DND-41 (cell line): ENCODE results near the gene NRXN3.

Experiments used
- ATAC-seq: fragments of 200-7000 bp; cut with Tn5 transposase; 3 replicates; pipeline ENCODE4 v1.9.1; 2021; ENCODE audit warnings: low read depth; ENCODE audit not compliant: insufficient read depth
- DNase-seq: peaks from one replicate; pipeline ENCODE4 v3.0.0-alpha.2; 2020
- H2AFZ ChIP-seq: 2 replicates; pipeline ENCODE4 v1.6.0; 2012; ENCODE audit warnings: low read depth, low read length
- H3K27ac ChIP-seq: 2 replicates; pipeline ENCODE4 v1.5.1; 2012; ENCODE audit warnings: low read length, inconsistent platforms
- H3K27me3 ChIP-seq: fragments of 200-600 bp; sonication (generic); 2 replicates; pipeline ENCODE4 v1.6.0; 2012; ENCODE audit warnings: low read length, mild to moderate bottlenecking, inconsistent platforms; ENCODE audit not compliant: insufficient read depth, poor library complexity
- H3K36me3 ChIP-seq: 2 replicates; pipeline ENCODE4 v1.5.1; 2012; ENCODE audit warnings: low read length, inconsistent platforms; ENCODE audit not compliant: insufficient read depth
- H3K4me1 ChIP-seq: 2 replicates; pipeline ENCODE4 v1.5.1; 2012; ENCODE audit warnings: mild to moderate bottlenecking, low read length; ENCODE audit not compliant: insufficient read depth
- H3K4me2 ChIP-seq: 2 replicates; pipeline ENCODE4 v1.6.0; 2012; ENCODE audit warnings: mild to moderate bottlenecking, moderate library complexity, low read length, inconsistent platforms; ENCODE audit not compliant: insufficient read depth
- H3K4me3 ChIP-seq, 2 experiments: fragments of 200-600 bp in 1 of 2; shearing (Covaris generic) in 1 of 2; 2 replicates each; pipeline ENCODE4 v1.5.1; 2012 to 2016; ENCODE audit warnings: inconsistent platforms in 2 of 2, low read length in 2 of 2, mild to moderate bottlenecking in 2 of 2, low read depth in 1 of 2, moderate library complexity in 1 of 2
- H3K79me2 ChIP-seq: 2 replicates; pipeline ENCODE4 v1.6.0; 2012; ENCODE audit warnings: low read length, inconsistent platforms; ENCODE audit not compliant: insufficient read depth
- H3K9ac ChIP-seq: 2 replicates; pipeline ENCODE4 v1.6.0; 2012; ENCODE audit warnings: low read depth, mild to moderate bottlenecking, inconsistent platforms, low read length, moderate library complexity
- H3K9me3 ChIP-seq: 2 replicates; pipeline ENCODE4 v1.5.1; 2012; ENCODE audit warnings: low read length, moderate library complexity, mild to moderate bottlenecking, inconsistent platforms; ENCODE audit not compliant: insufficient read depth, severe bottlenecking
- H4K20me1 ChIP-seq: 2 replicates; pipeline ENCODE4 v1.6.0; 2012; ENCODE audit warnings: low read length; ENCODE audit not compliant: insufficient read depth
- EZH2 ChIP-seq: IDR thresholded peaks from 3 replicates; pipeline ENCODE4 v1.6.1; 2012; ENCODE audit warnings: borderline replicate concordance, low read depth, mild to moderate bottlenecking, moderate library complexity, low read length, inconsistent platforms; ENCODE audit not compliant: severe bottlenecking
- TF ChIP-seq, protein P1 (sequence below): IDR thresholded peaks from 2 replicates; pipeline ENCODE4 v1.5.1; 2012; ENCODE audit warnings: borderline replicate concordance, low read length, moderate library complexity, mild to moderate bottlenecking; ENCODE audit not compliant: poor library complexity, severe bottlenecking; ENCODE audit errors: extremely low read depth

NRXN3 gene

DNA sequence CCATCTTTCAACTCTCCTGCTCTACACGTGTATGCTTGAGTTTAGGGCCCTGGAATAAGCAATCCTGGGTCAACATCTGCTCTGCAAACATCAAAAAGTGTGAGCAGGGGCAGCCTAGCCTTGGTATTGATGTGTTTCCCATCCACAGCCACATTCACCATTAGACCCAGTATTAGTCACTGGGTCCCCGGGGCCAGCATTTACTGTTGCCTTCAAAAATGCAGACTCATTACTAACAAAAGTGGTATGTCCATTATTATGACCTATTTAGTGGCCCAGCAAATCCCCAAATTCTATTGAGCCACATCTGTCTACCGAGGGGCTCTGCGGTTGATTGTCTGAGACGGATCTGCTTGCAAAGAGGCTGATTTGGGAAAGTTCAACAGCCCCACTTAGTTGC, 1379.3 kb downstream of the NRXN3 start:
- Histone ChIP-seq H3K27ac (no peak overlapping the region), H4K20me1 (no peaks in the 10 kb centered on the region), H3K9me3 (no peaks in the 10 kb centered on the region), H3K9ac (no peak overlapping the region), H3K36me3 (no peaks in the 10 kb centered on the region), H3K4me2 (no peak overlapping the region), H3K27me3 (no peaks in the 10 kb centered on the region), H3K4me3 (no peak overlapping the region), H3K79me2 (no peaks in the 10 kb centered on the region), H2AFZ (no peak overlapping the region), H3K4me1 (no peaks in the 10 kb centered on the region)
- no peak for DNase-seq
- ATAC-seq = no peak
- TF ChIP-seq, protein P1, sequence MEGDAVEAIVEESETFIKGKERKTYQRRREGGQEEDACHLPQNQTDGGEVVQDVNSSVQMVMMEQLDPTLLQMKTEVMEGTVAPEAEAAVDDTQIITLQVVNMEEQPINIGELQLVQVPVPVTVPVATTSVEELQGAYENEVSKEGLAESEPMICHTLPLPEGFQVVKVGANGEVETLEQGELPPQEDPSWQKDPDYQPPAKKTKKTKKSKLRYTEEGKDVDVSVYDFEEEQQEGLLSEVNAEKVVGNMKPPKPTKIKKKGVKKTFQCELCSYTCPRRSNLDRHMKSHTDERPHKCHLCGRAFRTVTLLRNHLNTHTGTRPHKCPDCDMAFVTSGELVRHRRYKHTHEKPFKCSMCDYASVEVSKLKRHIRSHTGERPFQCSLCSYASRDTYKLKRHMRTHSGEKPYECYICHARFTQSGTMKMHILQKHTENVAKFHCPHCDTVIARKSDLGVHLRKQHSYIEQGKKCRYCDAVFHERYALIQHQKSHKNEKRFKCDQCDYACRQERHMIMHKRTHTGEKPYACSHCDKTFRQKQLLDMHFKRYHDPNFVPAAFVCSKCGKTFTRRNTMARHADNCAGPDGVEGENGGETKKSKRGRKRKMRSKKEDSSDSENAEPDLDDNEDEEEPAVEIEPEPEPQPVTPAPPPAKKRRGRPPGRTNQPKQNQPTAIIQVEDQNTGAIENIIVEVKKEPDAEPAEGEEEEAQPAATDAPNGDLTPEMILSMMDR = no peak
- TF ChIP-seq EZH2 = no peak

- DNase-seq (no peak), ATAC-seq (no peak)
- no peaks in the 10 kb centered on the region for H3K9me3 ChIP-seq
- H3K27ac ChIP-seq = no peak overlapping the region
- no peak for TF ChIP-seq EZH2
- TF ChIP-seq, protein P1 = no peak
- no peaks in the 10 kb centered on the region for H3K36me3 ChIP-seq
- H3K79me2 ChIP-seq = no peaks in the 10 kb centered on the region
- no peak overlapping the region for H2AFZ ChIP-seq
- no peaks in the 10 kb centered on the region for H3K27me3 ChIP-seq
- no peaks in the 10 kb centered on the region for H3K4me1 ChIP-seq
- H3K4me2 ChIP-seq = no peak overlapping the region
- H3K4me3 ChIP-seq = no peak overlapping the region
- no peak overlapping the region for H3K9ac ChIP-seq
- H4K20me1 ChIP-seq = no peaks in the 10 kb centered on the region
Observed at GRCh38 chr14:79551523-79551922, 1381.3 kb downstream of the NRXN3 start.

DNA sequence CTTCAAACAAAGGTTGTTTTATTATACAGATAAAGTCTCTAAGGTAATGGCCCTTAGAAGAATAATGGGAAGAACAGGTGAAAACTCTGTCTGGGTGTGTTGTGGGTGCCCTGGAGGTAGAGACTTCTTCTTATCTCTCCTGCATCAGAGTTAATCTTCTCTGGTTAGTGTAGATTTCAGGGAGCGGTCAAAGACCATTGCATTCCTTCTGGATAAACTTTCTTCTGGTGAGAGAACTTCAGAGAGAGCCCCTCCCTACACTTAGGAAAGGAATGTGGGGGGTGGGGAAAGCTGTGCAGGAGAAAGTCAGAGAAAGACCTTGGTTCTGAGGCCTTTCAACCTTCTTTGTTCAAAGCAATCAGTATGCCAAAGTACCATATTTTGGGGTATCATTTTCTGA, 1382.6 kb downstream of the NRXN3 start:
- H3K4me3 ChIP-seq = no peak overlapping the region
- no peak for DNase-seq
- no peak overlapping the region for H2AFZ ChIP-seq
- no peak overlapping the region for H3K27ac ChIP-seq
- H3K9ac ChIP-seq = no peak overlapping the region
- no peak overlapping the region for H3K4me2 ChIP-seq
- H3K4me1 ChIP-seq = no peaks in the 10 kb centered on the region
- H4K20me1 ChIP-seq = no peaks in the 10 kb centered on the region
- no peaks in the 10 kb centered on the region for H3K9me3 ChIP-seq
- H3K27me3 ChIP-seq = no peaks in the 10 kb centered on the region
- ATAC-seq = no peak
- H3K36me3 ChIP-seq = no peaks in the 10 kb centered on the region
- H3K79me2 ChIP-seq = no peaks in the 10 kb centered on the region
- TF ChIP-seq EZH2 = no peak
- TF ChIP-seq, protein P1 = no peak

- no peak for TF ChIP-seq EZH2
- TF ChIP-seq, protein P1 = no peak
- Histone ChIP-seq H4K20me1 (no peaks in the 10 kb centered on the region), H3K4me3 (no peak overlapping the region), H3K79me2 (no peaks in the 10 kb centered on the region), H3K27ac (no peak overlapping the region), H3K9ac (no peak overlapping the region), H3K4me2 (no peak overlapping the region), H3K36me3 (no peaks in the 10 kb centered on the region), H3K27me3 (no peaks in the 10 kb centered on the region), H3K4me1 (no peaks in the 10 kb centered on the region), H3K9me3 (no peaks in the 10 kb centered on the region), H2AFZ (no peak overlapping the region)
- ATAC-seq (no peak), DNase-seq (no peak)
Observed at GRCh38 chr14:79554816-79555215, 1384.6 kb downstream of the NRXN3 start.
